ENCODE results near the gene PALLD. TPM values are rescaled to one million over a fixed set of nuclear protein-coding genes. Genes with fewer than 3 reads are reported as not detected.

Gene PALLD
- total RNA-seq, 1 experiment from 2014 or later: 23.7 TPM

DNA sequence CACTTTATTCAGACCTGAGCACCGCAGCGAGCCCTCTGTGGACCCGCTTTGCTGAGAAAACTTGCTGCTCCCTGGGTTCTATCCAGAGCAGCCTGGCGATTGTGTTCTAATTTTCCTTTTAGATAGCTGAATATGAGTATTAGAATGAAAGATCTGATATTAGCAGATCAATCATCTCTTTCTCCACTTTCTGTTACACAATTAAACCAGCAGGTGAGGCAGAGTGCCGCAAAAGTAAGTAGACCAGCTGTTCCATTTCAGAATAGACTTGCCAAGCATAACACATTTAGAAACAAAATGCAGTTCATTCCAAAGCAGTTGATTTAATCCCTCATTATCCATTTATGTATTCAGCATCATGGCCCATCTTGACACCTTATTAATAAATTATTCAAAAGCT lies 58.6 kb downstream of the PALLD start:
- H3K36me3 Mint-ChIP-seq: no peaks in the 10 kb centered on the region
- H3K4me1 Mint-ChIP-seq: peaks cover 22% of the 10 kb centered on the region
- CTCF ChIA-PET: no interaction called here
- H3K9me3 Mint-ChIP-seq: peaks cover 4% of the 10 kb centered on the region; the same call in 1 of the 2 replicates
- ATAC-seq: no peak
- no peak overlapping the region for H3K4me3 Mint-ChIP-seq
- H3K27ac Mint-ChIP-seq: no peak overlapping the region
- H3K27me3 Mint-ChIP-seq (ENCODE audit: low read depth): no peaks in the 10 kb centered on the region
- DNase-seq (ENCODE audit: low spot score): no peak
- TF ChIP-seq CREB1 (CRISPR knock-in tag; IDR thresholded peaks at IDR 0.05): no peak
- TF ChIP-seq, protein P1, sequence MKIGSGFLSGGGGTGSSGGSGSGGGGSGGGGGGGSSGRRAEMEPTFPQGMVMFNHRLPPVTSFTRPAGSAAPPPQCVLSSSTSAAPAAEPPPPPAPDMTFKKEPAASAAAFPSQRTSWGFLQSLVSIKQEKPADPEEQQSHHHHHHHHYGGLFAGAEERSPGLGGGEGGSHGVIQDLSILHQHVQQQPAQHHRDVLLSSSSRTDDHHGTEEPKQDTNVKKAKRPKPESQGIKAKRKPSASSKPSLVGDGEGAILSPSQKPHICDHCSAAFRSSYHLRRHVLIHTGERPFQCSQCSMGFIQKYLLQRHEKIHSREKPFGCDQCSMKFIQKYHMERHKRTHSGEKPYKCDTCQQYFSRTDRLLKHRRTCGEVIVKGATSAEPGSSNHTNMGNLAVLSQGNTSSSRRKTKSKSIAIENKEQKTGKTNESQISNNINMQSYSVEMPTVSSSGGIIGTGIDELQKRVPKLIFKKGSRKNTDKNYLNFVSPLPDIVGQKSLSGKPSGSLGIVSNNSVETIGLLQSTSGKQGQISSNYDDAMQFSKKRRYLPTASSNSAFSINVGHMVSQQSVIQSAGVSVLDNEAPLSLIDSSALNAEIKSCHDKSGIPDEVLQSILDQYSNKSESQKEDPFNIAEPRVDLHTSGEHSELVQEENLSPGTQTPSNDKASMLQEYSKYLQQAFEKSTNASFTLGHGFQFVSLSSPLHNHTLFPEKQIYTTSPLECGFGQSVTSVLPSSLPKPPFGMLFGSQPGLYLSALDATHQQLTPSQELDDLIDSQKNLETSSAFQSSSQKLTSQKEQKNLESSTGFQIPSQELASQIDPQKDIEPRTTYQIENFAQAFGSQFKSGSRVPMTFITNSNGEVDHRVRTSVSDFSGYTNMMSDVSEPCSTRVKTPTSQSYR (CRISPR knock-in tag; IDR thresholded peaks at IDR 0.05): no peak
- no peak for TF ChIP-seq ZNF121 (CRISPR knock-in tag; IDR thresholded peaks at IDR 0.05)
- TF ChIP-seq ZBTB21 (CRISPR knock-in tag; IDR thresholded peaks at IDR 0.05; ENCODE audit: borderline replicate concordance): no peak
- TF ChIP-seq, protein P2, sequence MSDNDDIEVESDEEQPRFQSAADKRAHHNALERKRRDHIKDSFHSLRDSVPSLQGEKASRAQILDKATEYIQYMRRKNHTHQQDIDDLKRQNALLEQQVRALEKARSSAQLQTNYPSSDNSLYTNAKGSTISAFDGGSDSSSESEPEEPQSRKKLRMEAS (CRISPR knock-in tag; IDR thresholded peaks at IDR 0.05): no peak
- no peak for TF ChIP-seq ZNF263 (CRISPR knock-in tag; IDR thresholded peaks at IDR 0.05; ENCODE audit: low read depth)
- POLR2A ChIA-PET: interaction anchor here (0.6 kb wide), 1 partner anchor 455 kb away, joined by 5 read pairs; the partner anchor contains the start of gene CBR4

DNA sequence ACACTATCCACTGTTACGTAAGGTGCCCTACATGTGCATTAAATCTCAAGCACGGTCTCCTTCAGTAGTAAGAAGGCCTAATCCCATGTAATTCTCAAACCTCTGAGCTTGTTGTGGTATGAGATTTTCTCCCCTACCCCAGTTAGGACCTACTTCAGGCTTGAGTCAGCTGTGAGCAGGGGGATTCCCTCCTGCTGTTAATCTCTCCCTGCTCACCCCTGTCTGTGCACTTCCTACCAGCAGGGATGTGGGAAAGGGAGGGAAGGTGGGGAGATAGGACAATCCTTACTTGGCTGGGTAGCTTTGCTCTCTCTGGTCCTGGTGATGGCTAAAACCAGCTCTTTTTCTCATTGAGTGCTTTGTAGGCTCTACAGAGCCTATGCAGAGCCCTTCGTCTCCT lies 60.8 kb downstream of the PALLD start:
- no peak for TF ChIP-seq ETV6 (CRISPR knock-in tag; IDR thresholded peaks at IDR 0.05)
- no peak overlapping the region for H3K4me3 Mint-ChIP-seq

DNA sequence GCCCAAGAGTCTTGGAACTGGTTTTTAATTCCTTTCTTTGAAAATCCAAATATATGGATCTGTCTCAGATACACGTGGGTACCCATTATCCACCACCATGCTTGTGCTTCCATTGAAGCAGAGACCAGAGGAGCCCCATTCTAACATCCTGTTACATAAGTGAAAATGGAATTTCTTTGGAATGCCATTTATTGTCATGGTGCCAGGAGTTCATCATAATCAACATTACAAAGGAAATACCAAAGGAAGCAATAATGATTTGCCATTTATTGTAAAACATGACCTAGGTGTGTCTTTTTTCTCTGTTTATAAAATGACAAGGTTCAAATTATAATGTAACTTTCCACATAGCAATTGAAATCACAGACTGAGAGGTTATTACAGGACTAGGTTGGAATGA lies 61.7 kb downstream of the PALLD start:
- TF ChIP-seq ZNF416 (CRISPR knock-in tag; IDR thresholded peaks at IDR 0.05): no peak
- TF ChIP-seq JUN (CRISPR knock-in tag; IDR thresholded peaks at IDR 0.05): no peak
- no peak for TF ChIP-seq ZNF219 (CRISPR knock-in tag; IDR thresholded peaks at IDR 0.05; ENCODE audit: borderline replicate concordance)
- TF ChIP-seq NFATC4 (CRISPR knock-in tag; IDR thresholded peaks at IDR 0.05): no peak
- TF ChIP-seq ZNF396 (CRISPR knock-in tag; IDR thresholded peaks at IDR 0.05; ENCODE audit: borderline replicate concordance): no peak
- TF ChIP-seq, protein P3, sequence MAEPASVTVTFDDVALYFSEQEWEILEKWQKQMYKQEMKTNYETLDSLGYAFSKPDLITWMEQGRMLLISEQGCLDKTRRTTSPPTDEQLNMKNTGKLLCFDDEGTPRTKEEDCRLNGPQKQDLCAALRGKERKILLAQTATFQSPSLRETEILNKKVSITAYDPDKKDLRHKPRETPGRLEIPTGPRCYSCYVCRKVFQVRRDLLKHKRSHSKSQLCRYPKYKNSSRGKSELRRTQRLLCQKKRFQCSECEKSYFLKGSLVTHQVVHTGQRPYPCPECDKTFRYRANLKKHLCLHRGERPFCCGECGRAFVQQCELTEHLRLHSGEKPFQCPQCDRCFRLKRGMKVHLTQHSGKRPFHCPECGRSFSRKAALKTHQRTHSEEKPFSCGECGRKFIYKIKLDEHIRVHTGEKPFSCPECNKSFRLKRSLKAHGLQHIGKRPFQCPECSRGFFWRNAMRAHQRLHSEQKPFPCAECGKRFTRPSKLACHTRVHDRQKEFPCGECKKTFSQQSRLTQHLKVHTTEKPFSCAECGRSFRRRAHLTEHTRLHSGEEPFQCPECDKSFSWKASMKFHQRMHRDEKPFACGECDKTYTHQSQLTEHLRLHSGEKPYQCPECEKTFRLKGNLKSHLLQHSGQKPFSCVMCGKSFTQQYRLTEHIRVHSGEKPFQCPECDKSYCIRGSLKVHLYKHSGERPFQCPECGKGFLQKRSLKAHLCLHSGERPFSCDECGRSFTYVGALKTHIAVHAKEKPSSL (CRISPR knock-in tag; conservative IDR thresholded peaks at IDR 0.05): no peak
- no peak for TF ChIP-seq SMAD3 (CRISPR knock-in tag; IDR thresholded peaks at IDR 0.05; ENCODE audit: borderline replicate concordance)
- TF ChIP-seq, protein P4, sequence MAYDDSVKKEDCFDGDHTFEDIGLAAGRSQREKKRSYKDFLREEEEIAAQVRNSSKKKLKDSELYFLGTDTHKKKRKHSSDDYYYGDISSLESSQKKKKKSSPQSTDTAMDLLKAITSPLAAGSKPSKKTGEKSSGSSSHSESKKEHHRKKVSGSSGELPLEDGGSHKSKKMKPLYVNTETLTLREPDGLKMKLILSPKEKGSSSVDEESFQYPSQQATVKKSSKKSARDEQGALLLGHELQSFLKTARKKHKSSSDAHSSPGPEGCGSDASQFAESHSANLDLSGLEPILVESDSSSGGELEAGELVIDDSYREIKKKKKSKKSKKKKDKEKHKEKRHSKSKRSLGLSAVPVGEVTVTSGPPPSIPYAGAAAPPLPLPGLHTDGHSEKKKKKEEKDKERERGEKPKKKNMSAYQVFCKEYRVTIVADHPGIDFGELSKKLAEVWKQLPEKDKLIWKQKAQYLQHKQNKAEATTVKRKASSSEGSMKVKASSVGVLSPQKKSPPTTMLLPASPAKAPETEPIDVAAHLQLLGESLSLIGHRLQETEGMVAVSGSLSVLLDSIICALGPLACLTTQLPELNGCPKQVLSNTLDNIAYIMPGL (CRISPR knock-in tag; IDR thresholded peaks at IDR 0.05): no peak
- TF ChIP-seq ZNF263 (CRISPR knock-in tag; IDR thresholded peaks at IDR 0.05; ENCODE audit: low read depth): no peak
- no peak for TF ChIP-seq GABPB1 (CRISPR knock-in tag; IDR thresholded peaks at IDR 0.05)
- no peak for TF ChIP-seq NR1H2 (CRISPR knock-in tag; IDR thresholded peaks at IDR 0.05)
- POLR2A ChIA-PET: no interaction called here
- peak; percentile 48; the same call in 1 of the 2 replicates for ATAC-seq
- CTCF ChIA-PET: no interaction called here
- no peak for DNase-seq (ENCODE audit: low spot score)
- no peaks in the 10 kb centered on the region for H3K36me3 Mint-ChIP-seq
- H3K27me3 Mint-ChIP-seq (ENCODE audit: low read depth): peaks cover 10% of the 10 kb centered on the region
- no peak overlapping the region for H3K4me3 Mint-ChIP-seq
- peaks cover 4% of the 10 kb centered on the region; the same call in 1 of the 2 replicates for H3K9me3 Mint-ChIP-seq
- no peak overlapping the region for H3K27ac Mint-ChIP-seq
- peaks cover 19% of the 10 kb centered on the region for H3K4me1 Mint-ChIP-seq

More for the DNA sequence above, 60.8 kb downstream of the PALLD start:
- DNase-seq (ENCODE audit: low spot score) (no peak), ATAC-seq (no peak)
- CTCF ChIA-PET: interaction anchor here (2.0 kb wide), 1 partner anchor 364 kb away, joined by 7 read pairs; no protein-coding TSS in a partner anchor
- Mint-ChIP-seq H3K27ac (no peak overlapping the region), H3K36me3 (no peaks in the 10 kb centered on the region), H3K27me3 (ENCODE audit: low read depth) (peaks cover 5% of the 10 kb centered on the region; the same call in 1 of the 2 replicates), H3K9me3 (peaks cover 4% of the 10 kb centered on the region; the same call in 1 of the 2 replicates), H3K4me1 (peaks cover 19% of the 10 kb centered on the region)
- POLR2A ChIA-PET: no interaction called here

Measured in WTC11 (cell line).